Nephron progenitor cell (in vitro differentiated cells): ENCODE measurements around the gene HOXC4.
A peak's percentile ranks its signal among the peaks of the same experiment; 100 is the strongest.

Experiments used
- DNase-seq: peaks from one replicate; pipeline ENCODE4 v3.0.0; 2021
- H3K27ac Mint-ChIP-seq: 2 replicates; pipeline ENCODE4 v1.8.0; 2021; ENCODE audit warnings: mild to moderate bottlenecking, moderate library complexity, mixed read lengths
- H3K27me3 Mint-ChIP-seq: 2 replicates; pipeline ENCODE4 v1.8.0; 2021; ENCODE audit warnings: mild to moderate bottlenecking, low read depth, mixed read lengths; ENCODE audit not compliant: poor library complexity
- H3K36me3 Mint-ChIP-seq: 2 replicates; pipeline ENCODE4 v1.8.0; 2021; ENCODE audit warnings: low read depth, mixed read lengths
- H3K4me1 Mint-ChIP-seq: 2 replicates; pipeline ENCODE4 v1.8.0; 2021; ENCODE audit warnings: mixed read lengths
- H3K4me3 Mint-ChIP-seq: 2 replicates; pipeline ENCODE4 v1.8.0; 2021; ENCODE audit warnings: mild to moderate bottlenecking, moderate library complexity, mixed read lengths
- H3K9me3 Mint-ChIP-seq: 2 replicates; pipeline ENCODE4 v1.8.0; 2021; ENCODE audit warnings: mild to moderate bottlenecking, moderate library complexity, mixed read lengths
- CTCF ChIP-seq: fragments of 200-600 bp; sonication (generic); IDR thresholded peaks from 2 replicates; pipeline ENCODE4 v1.5.0; 2021; ENCODE audit warnings: antibody characterized with exemption

The HOXC4 gene

GRCh38 chr12:54016051-54016450, 37.6 kb upstream of the HOXC4 start:
- H3K9me3 Mint-ChIP-seq, result no peaks in the 10 kb centered on the region
- no peak for DNase-seq
- TF ChIP-seq CTCF, result no peak
- H3K27ac Mint-ChIP-seq, result peak overlapping the region; percentile 97
- peaks cover 55% of the 10 kb centered on the region for H3K4me1 Mint-ChIP-seq
- H3K36me3 Mint-ChIP-seq, result peaks cover 24% of the 10 kb centered on the region
- peak overlapping the region; percentile 91 for H3K4me3 Mint-ChIP-seq
- H3K27me3 Mint-ChIP-seq, result peaks cover 6% of the 10 kb centered on the region

GRCh38 chr12:54016478-54016964, 37.1 kb upstream of the HOXC4 start:
- Mint-ChIP-seq H3K27me3 (peaks cover 8% of the 10 kb centered on the region), H3K4me3 (peak overlapping the region; percentile 91), H3K4me1 (peaks cover 54% of the 10 kb centered on the region), H3K27ac (peak overlapping the region; percentile 97), H3K9me3 (no peaks in the 10 kb centered on the region), H3K36me3 (peaks cover 29% of the 10 kb centered on the region)
- DNase-seq, result peak; percentile 75
- TF ChIP-seq CTCF, result no peak

GRCh38 chr12:54017027-54017788, 36.4 kb upstream of the HOXC4 start:
- Mint-ChIP-seq H3K27ac (peak overlapping the region; percentile 97), H3K27me3 (peaks cover 10% of the 10 kb centered on the region), H3K4me1 (peaks cover 54% of the 10 kb centered on the region), H3K9me3 (no peaks in the 10 kb centered on the region), H3K36me3 (peaks cover 35% of the 10 kb centered on the region), H3K4me3 (peak overlapping the region; percentile 91)
- TF ChIP-seq CTCF, result no peak
- peak; percentile 44 for DNase-seq

GRCh38 chr12:54017878-54018467, 35.7 kb upstream of the HOXC4 start:
- peak; percentile 85 for DNase-seq
- peaks cover 31% of the 10 kb centered on the region for H3K36me3 Mint-ChIP-seq
- H3K27ac Mint-ChIP-seq, result peak overlapping the region; percentile 97
- H3K4me1 Mint-ChIP-seq, result peaks cover 54% of the 10 kb centered on the region
- peaks cover 10% of the 10 kb centered on the region for H3K27me3 Mint-ChIP-seq
- H3K4me3 Mint-ChIP-seq, result peak overlapping the region; percentile 91
- no peak for TF ChIP-seq CTCF
- no peaks in the 10 kb centered on the region for H3K9me3 Mint-ChIP-seq

- Mint-ChIP-seq H3K4me1 (peaks cover 54% of the 10 kb centered on the region), H3K9me3 (no peaks in the 10 kb centered on the region), H3K27ac (peak overlapping the region; percentile 97), H3K27me3 (peaks cover 9% of the 10 kb centered on the region), H3K36me3 (peaks cover 29% of the 10 kb centered on the region), H3K4me3 (peak overlapping the region; percentile 91)
- TF ChIP-seq CTCF, result no peak
- peak; percentile 54 for DNase-seq
Observed at GRCh38 chr12:54018468-54018984, 35.1 kb upstream of the HOXC4 start.
